ENCODE measurements around the gene LITAFD. TPM values are rescaled to one million over a fixed set of nuclear protein-coding genes. Genes with fewer than 3 reads are reported as not detected.

Gene LITAFD
- total and polyA plus RNA-seq, 2 of the 4 experiments (the other 2 are of a cell fraction) = not detected

DNA sequence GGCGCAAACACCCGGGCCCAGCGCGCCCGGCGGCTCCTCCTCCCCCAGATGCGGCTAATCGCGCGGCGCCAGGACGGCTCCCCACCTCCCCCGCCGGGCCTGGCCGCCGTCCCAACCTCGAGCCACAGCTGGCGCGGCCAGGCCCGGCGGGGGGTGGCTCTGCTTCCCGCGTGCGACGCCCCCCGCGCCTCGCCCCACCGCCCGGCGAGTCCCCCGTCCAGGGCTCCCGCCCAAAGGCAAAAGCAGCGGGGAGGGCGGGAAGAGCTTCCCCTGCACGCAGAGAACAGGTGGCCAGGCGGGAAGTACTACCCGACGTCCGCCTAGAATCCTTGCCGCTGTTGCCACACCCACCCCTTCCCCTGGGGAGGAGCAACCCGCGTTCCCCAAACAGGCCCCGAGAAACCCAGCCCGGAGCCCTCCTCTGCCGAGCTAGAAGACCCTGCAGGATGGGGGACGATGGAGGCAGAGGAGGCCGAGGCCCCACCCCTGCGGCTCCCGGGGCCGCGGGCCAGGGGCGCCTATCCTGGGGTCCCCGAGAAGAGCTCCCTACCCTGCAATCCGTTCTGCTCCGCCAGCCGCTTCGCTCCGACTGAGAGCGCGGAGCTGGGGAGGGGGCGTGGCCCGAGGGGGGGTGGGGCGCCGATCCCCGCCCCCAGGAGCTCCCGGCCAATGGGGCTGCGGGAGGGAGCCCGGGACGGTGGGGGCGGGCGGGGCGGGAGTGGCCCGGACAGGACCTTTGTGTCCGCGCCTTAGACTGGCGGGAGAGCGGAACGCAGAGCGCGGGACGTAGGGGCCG, 13.5 kb upstream of the LITAFD start, which contains the start of gene CARHSP1:
Gene CARHSP1 (minus strand): TSS at position 591 of the 796 bp plus-strand sequence. CDS start 9,678 bp downstream, outside the sequence.
- H3K23ac ChIP-seq (ENCODE audit: low read depth, low read length) = peak within 1 kb of the TSS; percentile 97
- TF ChIP-seq, protein P1, sequence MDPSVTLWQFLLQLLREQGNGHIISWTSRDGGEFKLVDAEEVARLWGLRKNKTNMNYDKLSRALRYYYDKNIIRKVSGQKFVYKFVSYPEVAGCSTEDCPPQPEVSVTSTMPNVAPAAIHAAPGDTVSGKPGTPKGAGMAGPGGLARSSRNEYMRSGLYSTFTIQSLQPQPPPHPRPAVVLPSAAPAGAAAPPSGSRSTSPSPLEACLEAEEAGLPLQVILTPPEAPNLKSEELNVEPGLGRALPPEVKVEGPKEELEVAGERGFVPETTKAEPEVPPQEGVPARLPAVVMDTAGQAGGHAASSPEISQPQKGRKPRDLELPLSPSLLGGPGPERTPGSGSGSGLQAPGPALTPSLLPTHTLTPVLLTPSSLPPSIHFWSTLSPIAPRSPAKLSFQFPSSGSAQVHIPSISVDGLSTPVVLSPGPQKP (IDR thresholded peaks at IDR 0.05; ENCODE audit: borderline replicate concordance, low read depth, low read length) = no peak
- 0 out of 2 replicates have a peak, but pooled peaks have one; percentile 26 for TF ChIP-seq MXI1 (IDR thresholded peaks at IDR 0.05; ENCODE audit: borderline replicate concordance, low read depth, low read length)
- TF ChIP-seq RFX5 (IDR thresholded peaks at IDR 0.05; ENCODE audit: low read depth, low read length) = no peak
- TF ChIP-seq CHD1 (IDR thresholded peaks at IDR 0.05; ENCODE audit: low read depth, low read length) = no peak
- TF ChIP-seq RAD21 (IDR thresholded peaks at IDR 0.05; ENCODE audit: low read length) = no peak
- peak; percentile 69 for TF ChIP-seq CEBPB (IDR thresholded peaks at IDR 0.05; ENCODE audit: low read depth, low read length)
- TF ChIP-seq, protein P2, sequence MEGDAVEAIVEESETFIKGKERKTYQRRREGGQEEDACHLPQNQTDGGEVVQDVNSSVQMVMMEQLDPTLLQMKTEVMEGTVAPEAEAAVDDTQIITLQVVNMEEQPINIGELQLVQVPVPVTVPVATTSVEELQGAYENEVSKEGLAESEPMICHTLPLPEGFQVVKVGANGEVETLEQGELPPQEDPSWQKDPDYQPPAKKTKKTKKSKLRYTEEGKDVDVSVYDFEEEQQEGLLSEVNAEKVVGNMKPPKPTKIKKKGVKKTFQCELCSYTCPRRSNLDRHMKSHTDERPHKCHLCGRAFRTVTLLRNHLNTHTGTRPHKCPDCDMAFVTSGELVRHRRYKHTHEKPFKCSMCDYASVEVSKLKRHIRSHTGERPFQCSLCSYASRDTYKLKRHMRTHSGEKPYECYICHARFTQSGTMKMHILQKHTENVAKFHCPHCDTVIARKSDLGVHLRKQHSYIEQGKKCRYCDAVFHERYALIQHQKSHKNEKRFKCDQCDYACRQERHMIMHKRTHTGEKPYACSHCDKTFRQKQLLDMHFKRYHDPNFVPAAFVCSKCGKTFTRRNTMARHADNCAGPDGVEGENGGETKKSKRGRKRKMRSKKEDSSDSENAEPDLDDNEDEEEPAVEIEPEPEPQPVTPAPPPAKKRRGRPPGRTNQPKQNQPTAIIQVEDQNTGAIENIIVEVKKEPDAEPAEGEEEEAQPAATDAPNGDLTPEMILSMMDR (conservative IDR thresholded peaks at IDR 0.05; ENCODE audit: low read depth, low read length) = no peak
- no peak for TF ChIP-seq MAFK (IDR thresholded peaks at IDR 0.05; ENCODE audit: low read depth, low read length)
- TF ChIP-seq MAZ (IDR thresholded peaks at IDR 0.05; ENCODE audit: borderline replicate concordance, low read depth, low read length) = peak; percentile 81; the same call in 1 of the 2 replicates
- peak; percentile 80 for TF ChIP-seq POLR2A (IDR thresholded peaks at IDR 0.05; ENCODE audit: low read depth, low read length)
- intact Hi-C loops (cut with micrococcal nuclease) (loop anchor here (5.0 kb wide), 1 partner anchor 71 kb away; the partner anchor contains the start of genes PMM2 and TMEM186), dilution Hi-C loops (cut with HindIII; ENCODE audit: low sequenced_read_pairs, unreplicated experiment) (no loop called here), in situ Hi-C loops (cut with MboI; ENCODE audit: low sequenced_read_pairs) (no loop called here)
- no peaks in the 10 kb centered on the region for H3K27me3 ChIP-seq (ENCODE audit: control insufficient read depth, insufficient read depth, low read length)
- H2AFZ ChIP-seq (replicated peaks; ENCODE audit: low read length, poor library complexity) = peak within 1 kb of the TSS; percentile 92
- H3K4ac ChIP-seq (ENCODE audit: low read depth, low read length) = peak within 1 kb of the TSS; percentile 95
- H3K4me3 ChIP-seq (ENCODE audit: insufficient read depth, low read depth, low read length) = peak within 1 kb of the TSS; percentile 71
- peak within 1 kb of the TSS; percentile 51 for H4K5ac ChIP-seq (ENCODE audit: low read depth, low read length)
- ChIA-PET POLR2A (ENCODE audit: unreplicated experiment) (interaction anchor here (0.6 kb wide), 1 partner anchor 105 kb away, joined by 4 read pairs; no protein-coding TSS in a partner anchor), CTCF (interaction anchor here (1.7 kb wide), 1 partner anchor 140 kb away, joined by 6 read pairs; no protein-coding TSS in a partner anchor)
- H2BK15ac ChIP-seq (ENCODE audit: low read depth, low read length) = peak within 1 kb of the TSS; percentile 72; the same call in 2 of the 3 replicates
- BruUV-seq (replicated peaks) = no TSS peak
- H3K4me1 ChIP-seq (ENCODE audit: control insufficient read depth, insufficient read depth, low read length) = peaks cover 13% of the 10 kb centered on the region
- 0% methylated on average over 12 of the region's 83 CpGs; no CpG with 5 or more reads in 1 of the 2 experiments for WGBS, 2 experiments (ENCODE audit: extremely low coverage in 2 of 2, insufficient read length in 1 of 2)
- H2AK5ac ChIP-seq (ENCODE audit: low read depth, low read length) = peak within 1 kb of the TSS; percentile 88
- peak within 1 kb of the TSS; percentile 91 for H3K56ac ChIP-seq (ENCODE audit: extremely low read depth, insufficient read depth, low read length)
- peaks cover 5 to 50% of the 10 kb centered on the region in 2 experiments for H3K79me1 ChIP-seq (ENCODE audit: low read depth in 1 of 2, low read length in 2 of 2)
- ATAC-seq (ENCODE audit: low read depth) = peak; percentile 84
- no peak within 1 kb of the TSS; the same call in 1 of the 2 replicates for H2BK20ac ChIP-seq (ENCODE audit: low read depth, low read length)
- H4K8ac ChIP-seq (ENCODE audit: low read depth in 2 of 2, low read length in 2 of 2) = peak within 1 kb of the TSS; percentile 73 to 95
- peak within 1 kb of the TSS; percentile 93 for H3K14ac ChIP-seq (replicated peaks; ENCODE audit: low read depth, low read length)
- peak within 1 kb of the TSS; percentile 85 for H4K91ac ChIP-seq (ENCODE audit: insufficient read depth, low read depth, low read length)
- DNase-seq = peak; percentile 79
- peak within 1 kb of the TSS; percentile 96 for H3K4me2 ChIP-seq (ENCODE audit: low read depth, low read length)
- peak within 1 kb of the TSS; percentile 46 for H2BK120ac ChIP-seq (ENCODE audit: low read depth, low read length)
- no peaks in the 10 kb centered on the region for H3K9me3 ChIP-seq (ENCODE audit: control insufficient read depth, insufficient read depth, low read length)
- peak within 1 kb of the TSS; percentile 92 for H3K9ac ChIP-seq (ENCODE audit: low read depth, low read length)
- H3K36me3 ChIP-seq (ENCODE audit: control insufficient read depth, insufficient read depth, low read length) = peaks cover 4% of the 10 kb centered on the region
- peak within 1 kb of the TSS; percentile 98 for H2AK9ac ChIP-seq (replicated peaks; ENCODE audit: low read depth, low read length, poor library complexity)
- peaks cover 8% of the 10 kb centered on the region for H3K9me1 ChIP-seq (ENCODE audit: insufficient read depth, low read length)
- peak within 1 kb of the TSS; percentile 58 for H3K18ac ChIP-seq (ENCODE audit: low read depth, low read length)
- H4K20me1 ChIP-seq (ENCODE audit: insufficient read depth, low read length) = peaks cover 39% of the 10 kb centered on the region
- H2BK5ac ChIP-seq (ENCODE audit: low read depth, low read length, poor library complexity, severe bottlenecking) = peak within 1 kb of the TSS; percentile 66
- H3K27ac ChIP-seq (ENCODE audit: insufficient read depth, low read length) = peak within 1 kb of the TSS; percentile 90
